Mucosa of rectum (tissue), 2 donors: ENCODE results near the gene RTBDN.

Experiments used
- H3K27ac ChIP-seq, 2 donors: one replicate each; pipeline ENCODE4 v1.7.0; 2013; ENCODE audit warnings: inconsistent platforms in 2 of 2, low read depth in 2 of 2, low read length in 2 of 2
- H3K27me3 ChIP-seq, 2 donors: one replicate each; pipeline ENCODE4 v1.7.0; 2013; ENCODE audit warnings: low read length in 2 of 2; ENCODE audit not compliant: control insufficient read depth in 2 of 2, insufficient read depth in 2 of 2
- H3K36me3 ChIP-seq, 2 donors: one replicate each; pipeline ENCODE4 v1.7.0; 2013; ENCODE audit warnings: low read length in 2 of 2; ENCODE audit not compliant: control insufficient read depth in 2 of 2, insufficient read depth in 2 of 2
- H3K4me1 ChIP-seq, 2 donors: one replicate each; pipeline ENCODE4 v1.7.0; 2013; ENCODE audit warnings: low read length in 2 of 2, mild to moderate bottlenecking in 1 of 2; ENCODE audit not compliant: control insufficient read depth in 2 of 2, insufficient read depth in 2 of 2
- H3K4me3 ChIP-seq, 2 donors: one replicate each; pipeline ENCODE4 v1.7.0; 2013; ENCODE audit warnings: low read length in 2 of 2
- H3K9ac ChIP-seq, 2 donors: one replicate each; pipeline ENCODE4 v1.7.0; 2013; ENCODE audit warnings: low read length in 2 of 2, low read depth in 1 of 2, mild to moderate bottlenecking in 1 of 2
- H3K9me3 ChIP-seq, 2 donors: one replicate each; pipeline ENCODE4 v1.7.0; 2013; ENCODE audit warnings: low read length in 2 of 2; ENCODE audit not compliant: control insufficient read depth in 2 of 2
- donor health status: healthy.
- donor health status: Normal muscosa, but diverticular disease.

Gene RTBDN

DNA sequence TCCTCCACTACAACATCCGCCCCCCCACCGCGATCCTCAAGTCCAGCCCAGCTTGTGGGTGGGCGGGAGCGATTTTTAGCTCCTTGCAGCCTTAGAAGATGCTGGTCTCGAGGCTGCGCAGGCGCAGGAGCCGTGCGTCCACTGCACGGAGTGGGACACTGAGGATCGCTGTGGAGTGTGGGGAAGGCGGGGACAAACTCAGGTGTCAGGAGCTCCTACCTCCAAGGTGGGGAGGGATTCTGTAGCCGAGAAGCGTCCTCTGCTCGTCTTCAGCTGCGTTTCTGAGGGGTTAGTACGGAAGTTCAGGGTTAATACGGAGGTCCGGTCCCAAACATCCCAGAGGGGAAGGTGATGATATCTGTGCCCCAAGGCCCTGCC, at the start of gene RTBDN:
Gene RTBDN, minus strand, starts transcription at position 14 of the 378 bp plus-strand sequence. CDS start 4,600 bp downstream, outside the sequence.
- Histone ChIP-seq H3K9me3 (no peaks in the 10 kb centered on the region), H3K27me3 (peaks cover 61 to 64% of the 10 kb centered on the region in 2 donors), H3K27ac (no peak within 1 kb of the TSS), H3K36me3 (no peaks in the 10 kb centered on the region), H3K4me3 (peak within 1 kb of the TSS in 1 of 2 donors; percentile 27), H3K4me1 (peaks cover 0 to 10% of the 10 kb centered on the region in 2 donors), H3K9ac (no peak within 1 kb of the TSS)

DNA sequence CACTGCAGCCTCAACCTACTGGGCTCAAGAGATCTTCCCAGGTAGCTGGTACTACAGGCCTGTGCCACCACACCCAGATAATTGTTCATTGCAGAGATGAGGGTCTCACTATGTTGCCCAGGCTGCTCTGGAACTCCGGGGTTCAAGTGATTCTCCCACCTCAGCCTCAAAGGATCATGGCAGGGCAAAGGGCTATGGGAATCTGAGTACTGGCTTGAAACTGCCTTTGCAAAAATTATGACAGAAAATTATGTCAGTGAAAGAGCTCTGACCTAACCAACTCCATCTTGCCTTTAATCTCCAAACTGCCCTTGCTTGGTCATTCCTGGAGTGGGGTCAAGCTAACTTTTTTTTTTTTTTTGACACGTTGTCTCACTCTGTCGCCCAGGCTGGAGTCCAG, 48.2 kb upstream of the RTBDN start:
- Histone ChIP-seq H3K27ac (no peak overlapping the region), H3K36me3 (peaks cover 6 to 7% of the 10 kb centered on the region in 2 donors), H3K27me3 (no peaks in the 10 kb centered on the region), H3K9me3 (peaks cover 0 to 5% of the 10 kb centered on the region in 2 donors), H3K4me3 (no peak overlapping the region), H3K9ac (no peak overlapping the region), H3K4me1 (peaks cover 13 to 16% of the 10 kb centered on the region in 2 donors)

DNA sequence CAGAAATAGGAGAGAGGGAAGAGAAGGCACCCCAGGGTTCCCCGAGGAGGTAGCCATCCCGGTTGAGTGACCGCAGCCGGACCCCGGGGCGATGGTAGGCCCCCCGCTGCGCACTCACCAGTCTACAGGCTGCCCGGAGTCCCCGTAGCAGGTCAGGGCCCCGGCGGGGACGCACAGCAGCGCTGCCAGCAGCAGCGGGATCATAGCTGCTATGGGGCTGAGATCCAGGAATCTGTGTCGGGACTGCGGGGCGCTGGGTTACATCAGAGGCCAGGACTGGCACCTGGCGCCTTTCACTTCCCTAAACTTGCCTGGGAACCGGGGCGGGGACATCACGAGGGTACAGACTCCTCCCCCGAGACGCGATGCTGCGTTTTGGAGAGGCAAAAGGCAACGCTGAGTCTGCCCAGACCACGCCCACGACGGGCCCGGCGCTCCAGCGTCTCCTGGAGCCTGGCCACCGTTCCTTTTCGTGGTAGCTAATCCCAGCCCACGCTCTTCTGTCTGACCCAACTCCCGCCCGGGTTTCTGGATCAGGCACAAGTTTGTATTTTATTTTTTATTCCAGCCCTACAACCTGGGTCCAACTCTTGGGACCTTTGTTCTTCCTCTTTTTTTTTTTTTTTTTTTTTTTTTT, 46.9 kb upstream of the RTBDN start, which contains the start of gene DNASE2:
Gene DNASE2, minus strand, starts transcription at position 278 of the 637 bp plus-strand sequence. Its CDS starts 74 bp downstream, at position 204.
- peaks cover 13 to 16% of the 10 kb centered on the region in 2 donors for H3K4me1 ChIP-seq
- peak within 1 kb of the TSS; percentile 80 to 84 for H3K27ac ChIP-seq
- H3K9me3 ChIP-seq: peaks cover 0 to 5% of the 10 kb centered on the region in 2 donors
- peak within 1 kb of the TSS; percentile 87 to 88 for H3K9ac ChIP-seq
- peak within 1 kb of the TSS; percentile 83 to 89 for H3K4me3 ChIP-seq
- no peaks in the 10 kb centered on the region for H3K27me3 ChIP-seq
- peaks cover 6 to 8% of the 10 kb centered on the region in 2 donors for H3K36me3 ChIP-seq

DNA sequence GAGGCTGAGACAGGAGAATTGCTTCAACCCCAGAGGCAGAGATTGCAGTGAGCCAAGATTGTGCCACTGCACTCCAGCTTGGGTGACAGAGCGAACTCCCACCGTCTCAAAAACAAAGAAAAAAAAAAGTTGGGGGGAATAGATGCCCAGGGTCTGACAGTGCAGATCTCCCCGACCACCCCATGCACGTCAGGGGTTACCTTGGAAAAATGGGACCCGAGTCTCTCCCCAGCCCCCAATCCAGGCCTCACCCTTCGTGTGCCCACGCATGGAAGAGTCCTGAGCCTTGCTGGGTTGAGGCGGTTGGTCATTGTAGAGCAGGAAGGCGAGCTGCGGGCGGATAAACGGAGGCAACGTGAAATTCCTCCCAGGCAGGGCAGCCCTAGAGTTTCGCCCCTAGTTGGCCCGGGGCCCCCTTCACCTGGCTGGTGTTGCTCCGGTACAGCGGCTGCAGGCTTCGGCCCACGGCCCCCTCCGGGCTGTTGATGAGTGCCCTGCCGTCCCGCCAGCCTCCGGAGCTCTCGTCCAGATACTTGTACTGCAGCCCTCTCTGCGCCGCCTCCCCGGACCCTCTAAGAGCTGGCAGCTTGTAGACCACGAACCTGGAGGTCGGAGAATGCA, 46.3 kb upstream of the RTBDN start:
- Histone ChIP-seq H3K9me3 (peaks cover 0 to 5% of the 10 kb centered on the region in 2 donors), H3K4me1 (peaks cover 13 to 14% of the 10 kb centered on the region in 2 donors), H3K9ac (peak overlapping the region; percentile 87 to 88), H3K27me3 (no peaks in the 10 kb centered on the region), H3K36me3 (peaks cover 6 to 13% of the 10 kb centered on the region in 2 donors), H3K4me3 (peak overlapping the region; percentile 83 to 89), H3K27ac (peak overlapping the region; percentile 80 to 84)

DNA sequence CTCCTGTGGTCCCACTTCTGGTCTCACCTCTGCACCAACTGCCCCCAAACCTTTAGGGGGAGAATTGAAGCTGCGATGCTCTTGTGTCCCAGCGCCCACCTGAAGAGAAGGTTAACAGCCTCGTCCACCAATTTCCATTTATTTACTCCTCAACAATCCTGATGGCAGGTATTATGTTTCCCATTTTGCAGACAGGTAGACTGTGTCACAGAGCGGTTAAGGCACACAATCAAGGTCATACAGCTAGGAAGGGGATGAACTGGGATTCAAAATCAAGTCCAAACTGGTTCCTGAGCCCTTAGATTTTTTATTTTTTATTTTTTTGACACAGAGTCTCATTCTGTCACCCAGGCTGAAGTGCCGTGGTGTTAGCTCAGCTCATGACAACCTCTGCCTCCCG, 40.7 kb upstream of the RTBDN start:
- H3K4me3 ChIP-seq: no peak overlapping the region
- no peak overlapping the region for H3K9ac ChIP-seq
- H3K36me3 ChIP-seq: peaks cover 6 to 13% of the 10 kb centered on the region in 2 donors
- no peaks in the 10 kb centered on the region for H3K9me3 ChIP-seq
- H3K4me1 ChIP-seq: no peaks in the 10 kb centered on the region
- H3K27me3 ChIP-seq: no peaks in the 10 kb centered on the region
- no peak overlapping the region for H3K27ac ChIP-seq

DNA sequence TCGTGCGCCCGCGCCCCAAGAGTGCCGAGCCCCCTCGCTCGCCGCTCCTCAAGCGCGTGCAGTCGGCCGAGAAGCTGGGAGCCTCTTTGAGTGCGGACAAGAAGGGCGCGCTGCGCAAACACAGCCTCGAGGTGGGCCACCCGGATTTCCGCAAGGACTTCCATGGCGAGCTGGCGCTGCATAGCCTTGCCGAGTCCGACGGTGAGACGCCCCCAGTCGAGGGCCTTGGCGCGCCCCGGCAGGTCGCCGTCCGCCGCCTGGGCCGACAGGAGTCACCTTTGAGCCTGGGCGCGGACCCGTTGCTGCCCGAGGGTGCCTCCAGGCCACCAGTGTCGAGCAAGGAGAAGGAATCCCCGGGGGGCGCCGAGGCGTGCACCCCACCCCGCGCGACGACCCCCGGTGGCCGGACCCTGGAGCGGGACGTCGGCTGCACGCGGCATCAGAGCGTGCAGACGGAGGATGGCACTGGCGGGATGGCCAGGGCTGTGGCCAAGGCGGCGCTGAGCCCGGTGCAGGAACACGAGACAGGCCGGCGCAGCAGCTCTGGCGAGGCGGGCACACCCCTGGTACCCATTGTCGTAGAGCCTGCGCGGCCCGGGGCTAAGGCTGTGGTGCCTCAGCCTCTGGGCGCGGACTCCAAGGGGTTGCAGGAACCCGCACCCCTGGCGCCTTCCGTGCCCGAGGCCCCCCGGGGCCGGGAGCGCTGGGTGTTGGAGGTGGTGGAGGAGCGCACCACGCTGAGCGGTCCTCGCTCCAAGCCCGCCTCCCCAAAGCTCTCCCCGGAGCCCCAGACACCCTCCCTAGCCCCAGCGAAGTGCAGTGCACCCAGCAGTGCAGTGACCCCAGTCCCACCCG, 39.7 kb upstream of the RTBDN start:
- Histone ChIP-seq H3K27ac (no peak overlapping the region), H3K4me3 (peak overlapping the region in 1 of 2 donors; percentile 37), H3K4me1 (no peaks in the 10 kb centered on the region), H3K36me3 (peaks cover 6 to 13% of the 10 kb centered on the region in 2 donors), H3K27me3 (no peaks in the 10 kb centered on the region), H3K9ac (no peak overlapping the region), H3K9me3 (no peaks in the 10 kb centered on the region)

DNA sequence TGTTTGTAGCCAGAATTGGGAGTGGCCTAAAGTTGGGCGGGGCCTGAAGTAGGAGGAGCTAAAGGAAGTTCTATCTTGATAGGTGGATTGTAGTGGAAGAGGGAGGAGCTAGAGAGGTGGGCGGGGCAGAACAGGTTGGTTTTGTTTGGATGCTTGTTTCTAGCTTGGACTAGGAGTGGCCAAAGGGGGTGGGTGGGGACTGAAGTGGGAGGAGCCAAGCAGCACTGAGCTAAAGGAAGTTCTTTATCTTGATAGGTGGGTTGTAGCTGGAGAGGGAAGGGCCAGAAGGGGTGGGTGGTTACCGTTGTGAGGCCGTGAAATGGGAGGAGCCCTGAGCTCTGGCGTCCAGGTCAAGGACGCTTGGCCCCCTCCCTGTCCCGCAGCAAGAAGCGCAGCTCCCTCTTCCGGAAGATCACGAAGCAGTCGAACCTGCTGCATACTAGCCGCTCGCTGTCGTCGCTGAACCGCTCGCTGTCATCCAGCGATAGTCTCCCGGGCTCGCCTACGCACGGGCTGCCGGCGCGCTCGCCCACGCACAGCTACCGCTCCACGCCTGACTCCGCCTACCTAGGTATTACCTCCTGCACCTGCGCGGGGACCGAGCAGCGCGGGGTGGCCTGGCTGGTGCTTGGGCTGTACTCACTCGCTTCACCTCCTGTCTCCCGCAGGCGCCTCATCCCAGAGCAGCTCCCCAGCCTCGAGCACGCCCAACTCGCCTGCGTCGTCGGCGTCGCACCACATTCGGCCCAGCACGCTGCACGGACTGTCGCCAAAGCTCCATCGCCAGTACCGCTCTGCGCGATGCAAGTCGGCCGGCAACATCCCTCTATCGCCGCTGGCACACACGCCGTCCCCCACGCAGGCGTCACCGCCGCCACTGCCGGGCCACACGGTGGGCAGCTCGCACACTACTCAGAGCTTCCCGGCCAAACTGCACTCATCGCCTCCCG, 38.8 kb upstream of the RTBDN start:
- Histone ChIP-seq H3K9ac (no peak overlapping the region), H3K36me3 (peaks cover under 1 to 10% of the 10 kb centered on the region in 2 donors), H3K27ac (peak overlapping the region in 1 of 2 donors; percentile 23)

DNA sequence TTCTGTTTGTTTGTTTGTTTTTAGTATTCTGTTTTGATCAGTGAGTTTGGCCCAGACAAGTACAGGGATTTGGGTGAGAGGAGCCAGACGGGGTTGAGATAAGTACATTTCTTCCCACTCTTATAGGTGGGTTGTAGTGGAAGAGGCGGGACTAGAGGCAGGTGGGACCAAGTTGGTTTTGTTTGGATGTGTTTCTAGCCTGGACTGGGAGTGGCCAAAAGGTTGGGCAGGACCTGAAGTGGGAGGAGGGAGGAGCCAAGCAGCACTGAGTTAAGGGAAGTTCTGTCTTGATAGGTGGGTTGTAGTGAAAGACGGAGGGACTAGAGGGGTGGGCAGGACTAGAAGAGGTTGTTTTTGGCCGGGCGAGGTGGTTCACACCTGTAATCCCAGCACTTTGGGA, 37.9 kb upstream of the RTBDN start:
- Histone ChIP-seq H3K4me1 (peaks cover 2 to 5% of the 10 kb centered on the region in 2 donors), H3K9me3 (no peaks in the 10 kb centered on the region)

More for the DNA sequence above, 38.8 kb upstream of the RTBDN start:
- H3K4me1 ChIP-seq: no peaks in the 10 kb centered on the region
- H3K27me3 ChIP-seq: peaks cover 0 to 2% of the 10 kb centered on the region in 2 donors
- no peaks in the 10 kb centered on the region for H3K9me3 ChIP-seq
- H3K4me3 ChIP-seq: peak overlapping the region; percentile 37

DNA sequence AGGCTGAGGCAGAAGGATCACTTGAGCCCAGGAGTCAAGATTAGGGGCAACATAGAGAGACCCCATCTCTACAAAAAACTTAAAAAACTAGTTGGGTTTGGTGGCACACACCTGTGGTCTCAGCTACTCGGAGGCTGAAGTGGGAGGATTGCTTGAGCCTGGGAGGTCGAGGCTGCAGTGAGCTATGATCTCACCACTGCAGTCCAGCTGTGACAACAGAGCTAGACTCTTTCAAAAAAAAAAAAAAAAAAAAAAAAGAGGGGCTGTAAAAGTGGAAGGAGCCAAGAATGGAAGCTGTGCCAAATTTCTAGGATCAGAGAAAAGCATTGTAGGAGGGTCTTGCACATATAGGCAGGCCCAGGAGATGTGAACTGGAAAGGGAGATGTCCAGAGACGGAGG, 37.3 kb upstream of the RTBDN start:
- H3K36me3 ChIP-seq: peaks cover 0 to 6% of the 10 kb centered on the region in 2 donors
- H3K27me3 ChIP-seq: peaks cover 0 to 2% of the 10 kb centered on the region in 2 donors
- no peak overlapping the region for H3K27ac ChIP-seq
- no peak overlapping the region for H3K9ac ChIP-seq
- H3K4me3 ChIP-seq: no peak overlapping the region
- peaks cover 5 to 8% of the 10 kb centered on the region in 2 donors for H3K4me1 ChIP-seq
- no peaks in the 10 kb centered on the region for H3K9me3 ChIP-seq

More for the DNA sequence above, 37.9 kb upstream of the RTBDN start:
- Histone ChIP-seq H3K9ac (no peak overlapping the region), H3K4me3 (no peak overlapping the region), H3K36me3 (peaks cover 0 to 6% of the 10 kb centered on the region in 2 donors), H3K27me3 (peaks cover 0 to 2% of the 10 kb centered on the region in 2 donors), H3K27ac (no peak overlapping the region)
